Natural killer cell (primary cell): ENCODE measurements around the gene NDUFB8. TPM values are rescaled to one million over a fixed set of nuclear protein-coding genes. Genes with fewer than 3 reads are reported as not detected.

Source experiments
- ATAC-seq, 3 donors: fragments of 150-1000 bp in 2 of 3; fragments of 200-7000 bp in 1 of 3; cut with Tn5 transposase; 1 replicate in 1 of 3; 2 replicates in 2 of 3; pipeline ENCODE4 v1.10.0; 2021; ENCODE audit warnings: mild to moderate bottlenecking in 2 of 3, moderate library complexity in 2 of 3
- DNase-seq, 2 donors: peaks; one replicate each; pipeline versions ENCODE4 v3.0.0 to v3.0.0-alpha.2; 2013 to 2021; ENCODE audit warnings: mixed read lengths in 1 of 2
- H3K27ac ChIP-seq: one replicate; pipeline ENCODE4 v1.5.1; 2013; ENCODE audit warnings: mild to moderate bottlenecking, low read length
- H3K27me3 ChIP-seq: one replicate; pipeline ENCODE4 v1.6.1; 2013; ENCODE audit warnings: low read length; ENCODE audit not compliant: control insufficient read depth, insufficient read depth
- H3K36me3 ChIP-seq: one replicate; pipeline ENCODE4 v1.6.1; 2013; ENCODE audit warnings: low read length; ENCODE audit not compliant: control insufficient read depth, insufficient read depth
- H3K4me1 ChIP-seq: one replicate; pipeline ENCODE4 v1.6.1; 2013; ENCODE audit warnings: low read length; ENCODE audit not compliant: control insufficient read depth, insufficient read depth
- H3K4me3 ChIP-seq: one replicate; pipeline ENCODE4 v1.5.1; 2013; ENCODE audit warnings: low read length
- H3K9me3 ChIP-seq: one replicate; pipeline ENCODE4 v1.6.1; 2013; ENCODE audit warnings: low read length; ENCODE audit not compliant: control insufficient read depth, insufficient read depth
- H3K27ac Mint-ChIP-seq, 2 donors: one replicate each; pipeline ENCODE4 v1.8.0; 2022; ENCODE audit warnings: mild to moderate bottlenecking in 2 of 2, mixed read lengths in 2 of 2, moderate library complexity in 1 of 2
- H3K27me3 Mint-ChIP-seq, 2 donors: one replicate each; pipeline ENCODE4 v1.8.0; 2022; ENCODE audit warnings: low read depth in 2 of 2, mixed read lengths in 2 of 2
- H3K36me3 Mint-ChIP-seq: one replicate; pipeline ENCODE4 v1.8.0; 2022; ENCODE audit warnings: mixed read lengths
- H3K4me1 Mint-ChIP-seq, 2 donors: one replicate each; pipeline ENCODE4 v1.8.0; 2022; ENCODE audit warnings: mixed read lengths in 2 of 2
- H3K4me3 Mint-ChIP-seq: one replicate; pipeline ENCODE4 v1.8.0; 2022; ENCODE audit warnings: mild to moderate bottlenecking, moderate library complexity, mixed read lengths
- H3K9me3 Mint-ChIP-seq, 2 donors: one replicate each; pipeline ENCODE4 v1.8.0; 2022; ENCODE audit warnings: mixed read lengths in 2 of 2
- CTCF ChIP-seq: fragments of 200-600 bp; IDR thresholded peaks from one replicate; pipeline ENCODE4 v1.8.0; 2022; ENCODE audit warnings: antibody characterized with exemption
- WGBS: methylation state at CpG from one replicate; pipeline ENCODE4 v1.1.7; 2013; ENCODE audit warnings: missing lambda C conversion rate; ENCODE audit not compliant: insufficient coverage; 5-methylcytosine and 5-hydroxymethylcytosine counted together
- intact Hi-C: fragments of 100-400 bp; cut with micrococcal nuclease; formaldehyde crosslinking; loops from one replicate; pipeline ENCODE4 v1.14.2; 2022
- total RNA-seq, 4 donors: library from RNA; stranded (reverse); fragments of 120-200 nt in 1 of 4; gene quantifications; one replicate each; pipeline versions ENCODE4 v1.2.3 to v1.2.4, GENCODE V29; 2013 to 2022

NDUFB8 gene
- total RNA-seq, 3 donors from 2014 or later (not counting 1 experiment from before 2014, with no cell fraction given) = 113 to 151 (median 137) TPM

GRCh38 chr10:100490531-100490930 lies 39.1 kb downstream of the NDUFB8 start:
- intact Hi-C loops = no loop called here
- H3K27me3 Mint-ChIP-seq = no peaks in the 10 kb centered on the region
- H3K36me3 Mint-ChIP-seq = peaks cover under 1% of the 10 kb centered on the region
- H3K27me3 ChIP-seq = no peaks in the 10 kb centered on the region
- no peak for TF ChIP-seq CTCF
- no peak overlapping the region for H3K27ac Mint-ChIP-seq
- no peak for DNase-seq
- H3K27ac ChIP-seq = no peak overlapping the region
- H3K4me3 Mint-ChIP-seq = no peak overlapping the region
- H3K36me3 ChIP-seq = peaks cover 36% of the 10 kb centered on the region
- no peak overlapping the region for H3K4me3 ChIP-seq
- H3K4me1 ChIP-seq = no peaks in the 10 kb centered on the region
- WGBS = 93% methylated on average over 2 of the region's 2 CpGs
- no peaks in the 10 kb centered on the region for H3K9me3 ChIP-seq
- no peaks in the 10 kb centered on the region for H3K4me1 Mint-ChIP-seq
- no peaks in the 10 kb centered on the region for H3K9me3 Mint-ChIP-seq
- ATAC-seq = no peak

GRCh38 chr10:100489396-100489795 lies 40.3 kb downstream of the NDUFB8 start:
- Histone ChIP-seq H3K27ac (no peak overlapping the region), H3K27me3 (no peaks in the 10 kb centered on the region), H3K36me3 (peaks cover 32% of the 10 kb centered on the region), H3K9me3 (no peaks in the 10 kb centered on the region), H3K4me3 (no peak overlapping the region), H3K4me1 (no peaks in the 10 kb centered on the region)
- H3K4me3 Mint-ChIP-seq = no peak overlapping the region
- no peak overlapping the region for H3K27ac Mint-ChIP-seq
- DNase-seq (no peak), ATAC-seq (no peak)
- H3K9me3 Mint-ChIP-seq = no peaks in the 10 kb centered on the region
- 90% methylated on average over 3 of the region's 5 CpGs for WGBS
- H3K4me1 Mint-ChIP-seq = no peaks in the 10 kb centered on the region
- no peaks in the 10 kb centered on the region for H3K36me3 Mint-ChIP-seq
- TF ChIP-seq CTCF = no peak
- no peaks in the 10 kb centered on the region for H3K27me3 Mint-ChIP-seq
- intact Hi-C loops = no loop called here

- H3K36me3 Mint-ChIP-seq = no peaks in the 10 kb centered on the region
- WGBS = 85% methylated on average over 6 of the region's 6 CpGs
- intact Hi-C loops = no loop called here
Observed at GRCh38 chr10:100487529-100487928, 42.1 kb downstream of the NDUFB8 start.

More at GRCh38 chr10:100487529-100487928, 42.1 kb downstream of the NDUFB8 start:
- H3K27ac ChIP-seq = no peak overlapping the region
- H3K27me3 Mint-ChIP-seq = peaks cover 8 to 11% of the 10 kb centered on the region in 2 donors
- H3K4me1 Mint-ChIP-seq = peaks cover 9% of the 10 kb centered on the region in 2 donors
- H3K4me3 ChIP-seq = no peak overlapping the region
- peaks cover 3% of the 10 kb centered on the region for H3K27me3 ChIP-seq
- H3K36me3 ChIP-seq = peaks cover 32% of the 10 kb centered on the region
- DNase-seq (no peak), ATAC-seq (no peak)
- peaks cover 6% of the 10 kb centered on the region for H3K4me1 ChIP-seq
- no peak overlapping the region for H3K27ac Mint-ChIP-seq
- no peaks in the 10 kb centered on the region for H3K9me3 Mint-ChIP-seq
- TF ChIP-seq CTCF = no peak
- H3K4me3 Mint-ChIP-seq = no peak overlapping the region
- no peaks in the 10 kb centered on the region for H3K9me3 ChIP-seq
